Choroid plexus epithelial cell (primary cell): ENCODE data around the gene CXCL10.

Experiments
- DNase-seq: peaks from one replicate; pipeline ENCODE4 v3.0.0-alpha.2; 2010; ENCODE audit warnings: low read depth
- H3K4me3 ChIP-seq: 2 replicates; pipeline ENCODE4 v1.5.1; 2011; ENCODE audit warnings: low read depth, mild to moderate bottlenecking, control low read depth, low read length, moderate library complexity
- CTCF ChIP-seq: conservative IDR thresholded peaks from 2 replicates; pipeline ENCODE4 v1.5.1; 2011; ENCODE audit warnings: low read depth, mild to moderate bottlenecking, control low read depth, inconsistent platforms, low read length, moderate library complexity

Gene CXCL10

GRCh38 chr4:76022031-76022430, 1.3 kb downstream of the CXCL10 start:
- TF ChIP-seq CTCF: no peak
- DNase-seq: no peak
- H3K4me3 ChIP-seq: no peak overlapping the region

- no peak for DNase-seq
- no peak for TF ChIP-seq CTCF
- H3K4me3 ChIP-seq: no peak overlapping the region
Observed at GRCh38 chr4:76017056-76017686, 6.1 kb downstream of the CXCL10 start.

- no peak for DNase-seq
- H3K4me3 ChIP-seq: no peak overlapping the region
- TF ChIP-seq CTCF: no peak
Observed at GRCh38 chr4:76016393-76016792, 6.9 kb downstream of the CXCL10 start.

- no peak overlapping the region for H3K4me3 ChIP-seq
- no peak for TF ChIP-seq CTCF
- DNase-seq: no peak
Observed at GRCh38 chr4:76013540-76013939, 9.8 kb downstream of the CXCL10 start.

GRCh38 chr4:76012388-76012801, 10.9 kb downstream of the CXCL10 start:
- H3K4me3 ChIP-seq: no peak overlapping the region
- DNase-seq: no peak
- TF ChIP-seq CTCF: no peak

GRCh38 chr4:76011700-76012387, 11.5 kb downstream of the CXCL10 start:
- peak; percentile 83 for DNase-seq
- TF ChIP-seq CTCF: no peak
- H3K4me3 ChIP-seq: peak overlapping the region; percentile 27
